Type B pancreatic cell (in vitro differentiated cells): Measurements from ENCODE around the gene NCOA4. TPM values are rescaled to one million over a fixed set of nuclear protein-coding genes. Genes with fewer than 3 reads are reported as not detected.
A peak's percentile ranks its signal among the peaks of the same experiment; 100 is the strongest.

Source experiments
- DNase-seq: peaks from one replicate; pipeline ENCODE4 v3.0.0; 2021; ENCODE audit warnings: mixed read lengths; ENCODE audit not compliant: unreplicated experiment; ENCODE audit errors: extremely low spot score
- H3K27ac Mint-ChIP-seq: 2 replicates; pipeline ENCODE4 v1.8.0; 2021; ENCODE audit warnings: mild to moderate bottlenecking, mixed read lengths
- H3K27me3 Mint-ChIP-seq: 2 replicates; pipeline ENCODE4 v1.8.0; 2021; ENCODE audit warnings: mixed read lengths
- H3K36me3 Mint-ChIP-seq: 2 replicates; pipeline ENCODE4 v1.8.0; 2021; ENCODE audit warnings: mixed read lengths
- H3K4me1 Mint-ChIP-seq: one replicate; pipeline ENCODE4 v1.8.0; 2021; ENCODE audit warnings: mixed read lengths; ENCODE audit not compliant: unreplicated experiment
- H3K4me3 Mint-ChIP-seq: 2 replicates; pipeline ENCODE4 v1.8.0; 2021; ENCODE audit warnings: mild to moderate bottlenecking, mixed read lengths
- H3K9me3 Mint-ChIP-seq: 2 replicates; pipeline ENCODE4 v1.8.0; 2021; ENCODE audit warnings: mixed read lengths
- CTCF ChIP-seq: fragments of 200-600 bp; sonication (generic); conservative IDR thresholded peaks from 2 replicates; pipeline ENCODE4 v1.5.0; 2021; ENCODE audit warnings: antibody characterized with exemption, mild to moderate bottlenecking
- total RNA-seq: library from RNA; stranded (reverse); gene quantifications from 2 replicates; pipeline ENCODE4 v1.2.1, GENCODE V29; 2021; ENCODE audit warnings: low replicate concordance

Gene NCOA4
- total RNA-seq, 1 donor from 2014 or later = 105 TPM

DNA sequence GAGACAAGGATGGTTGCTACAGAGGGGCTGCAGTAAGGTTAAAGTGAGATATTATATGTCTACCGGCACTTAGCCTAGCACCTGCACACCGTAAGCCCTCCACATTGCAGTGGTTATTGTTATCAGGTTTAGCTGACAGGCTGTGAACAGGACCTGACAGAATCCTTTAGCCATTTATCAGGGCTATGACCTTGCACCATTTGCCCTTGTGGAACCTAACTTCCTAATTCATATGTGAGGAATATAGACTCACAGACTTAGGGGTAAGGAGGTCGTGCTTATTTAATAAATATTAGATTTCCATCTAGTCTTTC lies 10.1 kb downstream of the NCOA4 start:
- peaks cover 37% of the 10 kb centered on the region for H3K4me1 Mint-ChIP-seq
- no peak overlapping the region for H3K27ac Mint-ChIP-seq
- H3K36me3 Mint-ChIP-seq = peaks cover 8% of the 10 kb centered on the region

DNA sequence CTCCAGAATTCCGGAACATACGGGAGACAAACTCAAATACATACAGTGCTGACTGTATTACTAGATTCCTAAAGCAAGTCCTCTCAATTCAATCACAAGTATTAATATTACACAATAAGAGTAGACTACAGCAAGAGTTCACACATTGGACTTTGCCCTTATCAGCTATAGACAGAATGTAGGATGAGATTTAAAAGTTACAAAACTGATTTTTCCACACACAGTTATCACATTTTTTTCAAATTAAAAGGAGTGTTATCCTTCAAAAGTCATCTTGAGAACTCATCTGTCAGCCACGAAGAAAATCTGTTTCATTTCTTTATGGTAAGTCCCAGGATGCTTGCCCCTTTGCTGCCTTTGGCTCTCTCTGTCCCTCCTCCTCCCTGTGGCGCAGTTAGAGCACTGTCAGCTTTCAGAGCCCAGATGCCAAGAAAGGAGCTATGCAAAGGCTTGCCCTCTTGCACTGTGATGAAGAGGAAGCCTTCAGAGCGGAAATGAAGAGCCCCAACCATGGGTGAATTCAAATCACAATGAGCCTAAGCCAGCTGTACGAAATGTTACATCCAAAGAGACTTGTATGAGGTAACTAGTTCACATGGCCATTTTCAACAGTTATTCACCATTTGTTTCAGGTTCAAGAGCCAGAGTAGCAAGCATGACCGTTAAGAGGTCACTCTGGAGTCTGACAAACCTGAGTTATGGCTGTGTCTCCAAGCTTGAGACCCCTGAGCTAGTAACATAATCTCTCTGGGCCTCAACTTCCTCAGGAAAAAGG lies 10.7 kb downstream of the NCOA4 start:
- no peak for TF ChIP-seq CTCF
- H3K27me3 Mint-ChIP-seq = no peaks in the 10 kb centered on the region
- peaks cover 35% of the 10 kb centered on the region for H3K4me1 Mint-ChIP-seq

More for the DNA sequence above, 10.1 kb downstream of the NCOA4 start:
- Mint-ChIP-seq H3K4me3 (no peak overlapping the region), H3K27me3 (no peaks in the 10 kb centered on the region), H3K9me3 (no peaks in the 10 kb centered on the region)
- DNase-seq = no peak
- no peak for TF ChIP-seq CTCF

GRCh38 chr10:46019177-46019528 lies 11.3 kb downstream of the NCOA4 start:
- no peak overlapping the region for H3K27ac Mint-ChIP-seq
- no peak for TF ChIP-seq CTCF
- H3K36me3 Mint-ChIP-seq = peaks cover 14% of the 10 kb centered on the region
- no peak overlapping the region for H3K4me3 Mint-ChIP-seq
- H3K27me3 Mint-ChIP-seq = no peaks in the 10 kb centered on the region
- no peak for DNase-seq
- H3K4me1 Mint-ChIP-seq = peaks cover 33% of the 10 kb centered on the region
- no peaks in the 10 kb centered on the region for H3K9me3 Mint-ChIP-seq

More for the DNA sequence above, 10.7 kb downstream of the NCOA4 start:
- Mint-ChIP-seq H3K27ac (peak overlapping the region; percentile 15), H3K4me3 (no peak overlapping the region), H3K9me3 (no peaks in the 10 kb centered on the region), H3K36me3 (peaks cover 10% of the 10 kb centered on the region)
- no peak for DNase-seq

- no peak overlapping the region for H3K4me3 Mint-ChIP-seq
- H3K4me1 Mint-ChIP-seq = peaks cover 30% of the 10 kb centered on the region
- DNase-seq = no peak
- H3K36me3 Mint-ChIP-seq = peaks cover 14% of the 10 kb centered on the region
- no peak for TF ChIP-seq CTCF
- no peaks in the 10 kb centered on the region for H3K9me3 Mint-ChIP-seq
- H3K27ac Mint-ChIP-seq = peak overlapping the region; percentile 32
- H3K27me3 Mint-ChIP-seq = no peaks in the 10 kb centered on the region
These were observed 11.8 kb downstream of the NCOA4 start for GRCh38 chr10:46018453-46019176.

DNA sequence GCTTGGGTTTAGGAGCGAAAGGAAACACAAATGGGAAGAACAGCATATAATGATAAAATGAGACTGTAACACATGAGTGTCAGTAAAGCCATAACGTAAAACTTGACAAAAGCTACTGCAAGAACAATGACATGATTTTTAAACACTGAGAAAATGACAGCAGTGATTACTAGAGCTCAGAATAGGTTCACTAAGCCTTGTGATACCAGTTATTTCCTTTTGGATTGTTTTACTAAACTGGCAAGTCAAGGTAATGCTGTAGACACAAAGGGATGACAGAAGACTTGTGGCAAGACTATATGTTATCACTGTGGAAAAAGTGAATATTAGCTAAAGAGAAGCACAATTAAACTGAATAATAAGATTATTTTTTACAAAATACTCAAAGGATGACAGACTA lies 12.7 kb downstream of the NCOA4 start:
- Mint-ChIP-seq H3K9me3 (no peaks in the 10 kb centered on the region), H3K27me3 (no peaks in the 10 kb centered on the region), H3K4me3 (no peak overlapping the region), H3K4me1 (peaks cover 27% of the 10 kb centered on the region), H3K27ac (no peak overlapping the region), H3K36me3 (peaks cover 16% of the 10 kb centered on the region)
- no peak for DNase-seq
- no peak for TF ChIP-seq CTCF
